HEK293T (cell line): Measurements from ENCODE around the gene PNMA5.
"Not testable (repeated sequence)": the region's sequence is repeated elsewhere in the genome, so short reads cannot be mapped to it uniquely, and the experiment has no call there.

Experiments used
- CTCF ChIA-PET: fragments of 350-600 bp; formaldehyde crosslinking; extraction: SDS; loops from one replicate; lab custom pipeline; 2021; ENCODE audit warnings: antibody characterized with exemption, inconsistent platforms; lab: Yijun Ruan, JAX
- POLR2A ChIA-PET: fragments of 350-600 bp; formaldehyde crosslinking; extraction: SDS; loops from one replicate; lab custom pipeline; 2020; ENCODE audit warnings: antibody characterized with exemption, inconsistent platforms; lab: Yijun Ruan, JAX
- DNase-seq: peaks from one replicate; pipeline ENCODE4 v3.0.0; 2012; ENCODE audit warnings: mixed read lengths; ENCODE audit errors: extremely low spot score
- ARNT ChIP-seq: fragments of 450-650 bp; IDR thresholded peaks from 2 replicates; pipeline ENCODE4 v1.6.1; 2017; ENCODE audit warnings: mild to moderate bottlenecking
- BHLHE40 ChIP-seq: fragments of 450-650 bp; IDR thresholded peaks from 2 replicates; pipeline ENCODE4 v1.6.1; 2016; ENCODE audit warnings: mild to moderate bottlenecking, moderate library complexity, borderline replicate concordance
- CTBP1 ChIP-seq: fragments of 450-650 bp; IDR thresholded peaks from 2 replicates; pipeline ENCODE4 v1.6.1; 2016; ENCODE audit warnings: borderline replicate concordance
- ELF4 ChIP-seq: fragments of 450-650 bp; IDR thresholded peaks from 2 replicates; pipeline ENCODE4 v1.6.1; 2017; ENCODE audit warnings: antibody characterized with exemption
- FOXA1 ChIP-seq: fragments of 450-650 bp; IDR thresholded peaks from 2 replicates; pipeline ENCODE4 v1.6.1; 2016; ENCODE audit warnings: mild to moderate bottlenecking
- FOXK2 ChIP-seq: fragments of 450-650 bp; IDR thresholded peaks from 2 replicates; pipeline ENCODE4 v1.6.1; 2016; ENCODE audit warnings: mild to moderate bottlenecking
- FOXM1 ChIP-seq: fragments of 450-650 bp; IDR thresholded peaks from 2 replicates; pipeline ENCODE4 v1.6.1; 2017; ENCODE audit warnings: mild to moderate bottlenecking, borderline replicate concordance
- HDGF ChIP-seq: fragments of 450-650 bp; IDR thresholded peaks from 2 replicates; pipeline ENCODE4 v1.6.1; 2017; ENCODE audit warnings: antibody characterized with exemption, borderline replicate concordance
- L3MBTL2 ChIP-seq: fragments of 450-650 bp; conservative IDR thresholded peaks from 2 replicates; pipeline ENCODE4 v1.6.1; 2016; ENCODE audit warnings: mild to moderate bottlenecking
- LEF1 ChIP-seq: fragments of 450-650 bp; IDR thresholded peaks from 2 replicates; pipeline ENCODE4 v1.6.1; 2017; ENCODE audit warnings: mild to moderate bottlenecking, borderline replicate concordance
- NFRKB ChIP-seq: fragments of 450-650 bp; IDR thresholded peaks from 2 replicates; pipeline ENCODE4 v1.6.1; 2016; ENCODE audit warnings: mild to moderate bottlenecking, moderate library complexity
- PKNOX1 ChIP-seq: fragments of 450-650 bp; IDR thresholded peaks from 2 replicates; pipeline ENCODE4 v1.6.1; 2016
- SP1 ChIP-seq: fragments of 450-650 bp; IDR thresholded peaks from 2 replicates; pipeline ENCODE4 v1.6.1; 2017
- SUZ12 ChIP-seq: fragments of 450-650 bp; IDR thresholded peaks from 2 replicates; pipeline ENCODE4 v1.6.1; 2016; ENCODE audit warnings: mild to moderate bottlenecking
- TARDBP ChIP-seq: fragments of 450-650 bp; IDR thresholded peaks from 2 replicates; pipeline ENCODE4 v1.6.1; 2016
- ZNF384 ChIP-seq: fragments of 450-650 bp; IDR thresholded peaks from 2 replicates; pipeline ENCODE4 v1.6.1; 2016

The PNMA5 gene

GRCh38 chrX:152988536-152989291, 5.2 kb downstream of the PNMA5 start:
- CTCF ChIA-PET: interaction anchor here (0.6 kb wide), 1 partner anchor 566 kb away, joined by 3 read pairs; no protein-coding TSS in a partner anchor
- TF ChIP-seq SUZ12 (no peak), PKNOX1 (no peak), FOXM1 (no peak), SP1 (no peak), HDGF (no peak), NFRKB (no peak), TARDBP (no peak), L3MBTL2 (no peak), CTBP1 (no peak), FOXK2 (no peak), ARNT (no peak), ELF4 (no peak), LEF1 (no peak)
- no peak for DNase-seq
- POLR2A ChIA-PET: no interaction called here

- CTCF ChIA-PET: no interaction called here
- no peak for DNase-seq
- POLR2A ChIA-PET: no interaction called here
- TF ChIP-seq LEF1: no peak
- no peak for TF ChIP-seq SP1
- TF ChIP-seq ELF4: no peak
- no peak for TF ChIP-seq CTBP1
- no peak for TF ChIP-seq BHLHE40
- TF ChIP-seq FOXA1: no peak
- TF ChIP-seq FOXK2: no peak
Measured at GRCh38 chrX:152987801-152988200, 6.1 kb downstream of the PNMA5 start.

- CTCF ChIA-PET, POLR2A ChIA-PET, DNase-seq: not testable (repeated sequence)
Measured at GRCh38 chrX:152987156-152987555, 6.8 kb downstream of the PNMA5 start.

- DNase-seq, POLR2A ChIA-PET, CTCF ChIA-PET: not testable (repeated sequence)
Measured at GRCh38 chrX:152985383-152985782, 8.5 kb downstream of the PNMA5 start.

GRCh38 chrX:152968193-152968592, 25.7 kb downstream of the PNMA5 start:
- CTCF ChIA-PET: no interaction called here
- POLR2A ChIA-PET: no interaction called here
- TF ChIP-seq LEF1: no peak
- TF ChIP-seq TARDBP: no peak
- no peak for TF ChIP-seq FOXK2
- TF ChIP-seq HDGF: no peak
- TF ChIP-seq FOXM1: no peak
- TF ChIP-seq ZNF384: no peak
- no peak for TF ChIP-seq SP1
- no peak for TF ChIP-seq L3MBTL2
- TF ChIP-seq FOXA1: no peak
- no peak for TF ChIP-seq BHLHE40
- TF ChIP-seq NFRKB: no peak
- TF ChIP-seq CTBP1: no peak
- no peak for TF ChIP-seq ARNT
- TF ChIP-seq ELF4: no peak
- no peak for DNase-seq

GRCh38 chrX:152960115-152960514, 33.8 kb downstream of the PNMA5 start:
- POLR2A ChIA-PET: no interaction called here
- TF ChIP-seq BHLHE40 (no peak), SP1 (no peak), FOXK2 (no peak), TARDBP (no peak), L3MBTL2 (no peak), SUZ12 (no peak), NFRKB (no peak), ELF4 (no peak), LEF1 (no peak), PKNOX1 (no peak), FOXM1 (no peak), CTBP1 (no peak), FOXA1 (no peak)
- CTCF ChIA-PET: interaction anchor here (0.7 to 1.7 kb wide), 2 partner anchors 19 to 343 kb away, joined by 3 to 7 read pairs; no protein-coding TSS in a partner anchor

GRCh38 chrX:152959626-152960025, 34.3 kb downstream of the PNMA5 start:
- ChIA-PET POLR2A (no interaction called here), CTCF (interaction anchor here (0.7 to 1.7 kb wide), 2 partner anchors 18 to 344 kb away, joined by 3 to 7 read pairs; no protein-coding TSS in a partner anchor)
- no peak for DNase-seq
- TF ChIP-seq SP1: no peak
- TF ChIP-seq BHLHE40: no peak
- no peak for TF ChIP-seq NFRKB
- no peak for TF ChIP-seq L3MBTL2
- TF ChIP-seq ELF4: no peak
- TF ChIP-seq ZNF384: no peak
- TF ChIP-seq LEF1: no peak
- TF ChIP-seq FOXK2: no peak

More at GRCh38 chrX:152960115-152960514, 33.8 kb downstream of the PNMA5 start:
- DNase-seq: no peak
